ENCODE data around the gene THSD7A.

THSD7A gene

GRCh38 chr7:11437994-11438393 is 394.0 kb downstream of the THSD7A start:
- DNase-seq = no peak

GRCh38 chr7:11436773-11437524 is 395.0 kb downstream of the THSD7A start:
- DNase-seq = no peak

- no peak for DNase-seq
These were observed 395.7 kb downstream of the THSD7A start for GRCh38 chr7:11436316-11436715.

GRCh38 chr7:11434366-11434765 is 397.6 kb downstream of the THSD7A start:
- DNase-seq = no peak

- no peak for DNase-seq
These were observed 401.2 kb downstream of the THSD7A start for GRCh38 chr7:11430841-11431240.

- DNase-seq = no peak
These were observed 401.9 kb downstream of the THSD7A start for GRCh38 chr7:11430112-11430511.

- DNase-seq = no peak
These were observed 403.0 kb downstream of the THSD7A start for GRCh38 chr7:11428877-11429581.

GRCh38 chr7:11427686-11428273 is 404.2 kb downstream of the THSD7A start:
- DNase-seq = no peak

- no peak for DNase-seq
These were observed 408.0 kb downstream of the THSD7A start for GRCh38 chr7:11424006-11424405.

GRCh38 chr7:11420049-11420448 is 411.9 kb downstream of the THSD7A start:
- DNase-seq = no peak

GRCh38 chr7:11416641-11417458 is 415.1 kb downstream of the THSD7A start:
- no peak for DNase-seq

- DNase-seq = no peak
These were observed 416.9 kb downstream of the THSD7A start for GRCh38 chr7:11415101-11415500.

- no peak for DNase-seq
These were observed 418.1 kb downstream of the THSD7A start for GRCh38 chr7:11413901-11414300.

- no peak for DNase-seq
These were observed 420.0 kb downstream of the THSD7A start for GRCh38 chr7:11412036-11412435.

GRCh38 chr7:11410656-11411644 is 421.0 kb downstream of the THSD7A start:
- no peak for DNase-seq

- DNase-seq = no peak
These were observed 427.6 kb downstream of the THSD7A start for GRCh38 chr7:11404355-11404754.

- DNase-seq = no peak
These were observed 428.2 kb downstream of the THSD7A start for GRCh38 chr7:11403781-11404180.

- DNase-seq = no peak
These were observed 437.6 kb downstream of the THSD7A start for GRCh38 chr7:11394438-11394837.

GRCh38 chr7:11379641-11380040 is 452.4 kb downstream of the THSD7A start:
- no peak for DNase-seq

- no peak for DNase-seq
These were observed 455.5 kb downstream of the THSD7A start for GRCh38 chr7:11376529-11376928.

- no peak for DNase-seq
These were observed 457.4 kb downstream of the THSD7A start for GRCh38 chr7:11374629-11375028.
